HG02759 (cell line): ENCODE measurements around the gene PRICKLE2.

Experiments used
- ATAC-seq: cut with Tn5 transposase; IDR thresholded peaks from one replicate; pipeline ENCODE4 v1.9.1; 2021; ENCODE audit warnings: mild to moderate bottlenecking, moderate library complexity; ENCODE audit not compliant: unreplicated experiment

The PRICKLE2 gene

GRCh38 chr3:64054488-64054887 lies 170.8 kb downstream of the PRICKLE2 start:
- no peak for ATAC-seq

- no peak for ATAC-seq
These were observed 171.7 kb downstream of the PRICKLE2 start for GRCh38 chr3:64053581-64053980.

GRCh38 chr3:64053117-64053516 lies 172.1 kb downstream of the PRICKLE2 start:
- no peak for ATAC-seq

GRCh38 chr3:64049832-64050231 lies 175.4 kb downstream of the PRICKLE2 start:
- ATAC-seq: no peak

GRCh38 chr3:64049136-64049535 lies 176.1 kb downstream of the PRICKLE2 start:
- no peak for ATAC-seq

- no peak for ATAC-seq
These were observed 176.6 kb downstream of the PRICKLE2 start for GRCh38 chr3:64048631-64049061.

GRCh38 chr3:64047787-64048186 lies 177.5 kb downstream of the PRICKLE2 start:
- no peak for ATAC-seq

GRCh38 chr3:64046996-64047594 lies 178.2 kb downstream of the PRICKLE2 start:
- ATAC-seq: no peak

- no peak for ATAC-seq
These were observed 178.7 kb downstream of the PRICKLE2 start for GRCh38 chr3:64046592-64046991.

- no peak for ATAC-seq
These were observed 182.3 kb downstream of the PRICKLE2 start for GRCh38 chr3:64042952-64043351.
